Mesothelial cell of epicardium (in vitro differentiated cells): Measurements from ENCODE around the gene ZXDC. TPM values are rescaled to one million over a fixed set of nuclear protein-coding genes. Genes with fewer than 3 reads are reported as not detected.

Experiments used
- DNase-seq, 2 experiments: peaks; one replicate each; pipeline ENCODE4 v3.0.0; 2021; ENCODE audit warnings: low spot score in 2 of 2; ENCODE audit not compliant: unreplicated experiment in 2 of 2
- H3K27ac Mint-ChIP-seq: 2 replicates; pipeline ENCODE4 v1.8.0; 2021; ENCODE audit warnings: mixed read lengths
- H3K27me3 Mint-ChIP-seq: 2 replicates; pipeline ENCODE4 v1.8.0; 2021; ENCODE audit warnings: low read depth, mixed read lengths
- H3K36me3 Mint-ChIP-seq: 2 replicates; pipeline ENCODE4 v1.8.0; 2021; ENCODE audit warnings: mixed read lengths
- H3K4me1 Mint-ChIP-seq: 2 replicates; pipeline ENCODE4 v1.8.0; 2021; ENCODE audit warnings: mixed read lengths
- H3K4me3 Mint-ChIP-seq: 2 replicates; pipeline ENCODE4 v1.8.0; 2021; ENCODE audit warnings: mild to moderate bottlenecking, moderate library complexity, mixed read lengths
- H3K9me3 Mint-ChIP-seq: 2 replicates; pipeline ENCODE4 v1.8.0; 2021; ENCODE audit warnings: mixed read lengths
- total RNA-seq: library from RNA; stranded (reverse); gene quantifications from 3 replicates; pipeline ENCODE4 v1.2.1, GENCODE V29; 2021
- TF ChIP-seq, protein P1 (sequence below): fragments of 200-600 bp; sonication (generic); IDR thresholded peaks from one replicate; pipeline ENCODE4 v1.5.0; 2021; ENCODE audit warnings: antibody characterized with exemption; ENCODE audit not compliant: unreplicated experiment

Gene ZXDC
- total RNA-seq, 1 donor from 2014 or later = 34.2 TPM

DNA sequence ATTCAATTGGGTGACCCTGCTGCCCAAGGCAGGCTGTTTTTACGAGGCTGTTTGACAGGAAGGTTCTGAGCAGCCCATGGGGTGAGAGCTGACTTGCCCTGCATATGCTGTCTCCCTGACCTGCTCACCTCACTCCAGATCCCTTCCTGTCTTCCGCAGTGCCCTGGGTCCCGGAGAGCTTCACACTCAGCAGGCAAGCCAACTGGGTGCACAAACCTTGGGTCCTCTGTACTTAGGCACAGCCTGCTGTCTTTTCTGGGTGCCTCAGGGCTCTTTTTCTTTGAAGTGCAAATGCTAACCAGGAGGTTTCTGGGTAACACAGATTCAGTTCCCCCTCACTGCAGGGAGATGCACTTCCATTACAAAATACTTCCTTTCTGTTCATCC, 32.8 kb downstream of the ZXDC start:
- no peaks in the 10 kb centered on the region for H3K4me1 Mint-ChIP-seq
- H3K4me3 Mint-ChIP-seq = no peak overlapping the region
- H3K36me3 Mint-ChIP-seq = peaks cover 3% of the 10 kb centered on the region
- H3K27ac Mint-ChIP-seq = no peak overlapping the region
- no peaks in the 10 kb centered on the region for H3K9me3 Mint-ChIP-seq
- no peaks in the 10 kb centered on the region for H3K27me3 Mint-ChIP-seq
- DNase-seq = no peak
- TF ChIP-seq, protein P1, sequence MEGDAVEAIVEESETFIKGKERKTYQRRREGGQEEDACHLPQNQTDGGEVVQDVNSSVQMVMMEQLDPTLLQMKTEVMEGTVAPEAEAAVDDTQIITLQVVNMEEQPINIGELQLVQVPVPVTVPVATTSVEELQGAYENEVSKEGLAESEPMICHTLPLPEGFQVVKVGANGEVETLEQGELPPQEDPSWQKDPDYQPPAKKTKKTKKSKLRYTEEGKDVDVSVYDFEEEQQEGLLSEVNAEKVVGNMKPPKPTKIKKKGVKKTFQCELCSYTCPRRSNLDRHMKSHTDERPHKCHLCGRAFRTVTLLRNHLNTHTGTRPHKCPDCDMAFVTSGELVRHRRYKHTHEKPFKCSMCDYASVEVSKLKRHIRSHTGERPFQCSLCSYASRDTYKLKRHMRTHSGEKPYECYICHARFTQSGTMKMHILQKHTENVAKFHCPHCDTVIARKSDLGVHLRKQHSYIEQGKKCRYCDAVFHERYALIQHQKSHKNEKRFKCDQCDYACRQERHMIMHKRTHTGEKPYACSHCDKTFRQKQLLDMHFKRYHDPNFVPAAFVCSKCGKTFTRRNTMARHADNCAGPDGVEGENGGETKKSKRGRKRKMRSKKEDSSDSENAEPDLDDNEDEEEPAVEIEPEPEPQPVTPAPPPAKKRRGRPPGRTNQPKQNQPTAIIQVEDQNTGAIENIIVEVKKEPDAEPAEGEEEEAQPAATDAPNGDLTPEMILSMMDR = no peak

DNA sequence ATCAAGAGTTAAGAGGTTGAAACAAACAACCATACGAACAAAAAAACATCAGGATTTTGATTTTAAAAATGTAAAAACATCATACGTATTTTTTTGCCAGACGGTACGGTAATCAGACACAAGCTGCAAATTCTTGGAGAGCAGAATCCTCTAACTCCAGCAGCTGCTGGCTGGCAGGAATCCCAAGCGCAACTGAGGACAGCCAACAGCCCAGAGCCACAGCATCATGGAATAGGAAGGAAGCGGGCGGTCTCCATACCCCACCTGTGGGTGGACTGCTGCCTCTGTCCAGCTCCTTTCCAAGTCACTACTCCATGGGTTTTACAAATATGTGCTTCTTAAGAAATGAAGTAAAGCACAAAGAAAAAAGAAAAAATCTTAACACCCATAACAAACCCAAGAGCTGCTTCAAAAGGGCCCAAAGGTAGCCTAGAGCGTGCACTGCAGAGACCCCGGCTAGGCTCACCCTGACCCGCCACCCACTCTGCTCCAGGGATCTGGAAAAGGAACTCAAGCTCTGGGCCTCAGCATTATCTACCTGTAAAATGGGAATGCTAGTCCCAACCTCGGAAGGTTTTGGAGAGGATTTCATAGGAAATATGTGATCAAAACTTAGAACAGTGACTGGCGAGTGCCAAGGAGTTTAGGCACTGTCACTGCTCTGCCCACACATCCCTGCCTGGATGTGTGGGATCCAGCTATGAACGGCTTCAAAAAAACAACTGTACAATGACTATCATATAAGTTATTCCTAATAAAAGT, 33.4 kb downstream of the ZXDC start:
- Mint-ChIP-seq H3K27me3 (no peaks in the 10 kb centered on the region), H3K4me3 (no peak overlapping the region), H3K36me3 (peaks cover 7% of the 10 kb centered on the region), H3K9me3 (no peaks in the 10 kb centered on the region), H3K4me1 (no peaks in the 10 kb centered on the region), H3K27ac (no peak overlapping the region)
- DNase-seq = peak in 1 of 2 experiments; percentile 14
- TF ChIP-seq, protein P1 = no peak

DNA sequence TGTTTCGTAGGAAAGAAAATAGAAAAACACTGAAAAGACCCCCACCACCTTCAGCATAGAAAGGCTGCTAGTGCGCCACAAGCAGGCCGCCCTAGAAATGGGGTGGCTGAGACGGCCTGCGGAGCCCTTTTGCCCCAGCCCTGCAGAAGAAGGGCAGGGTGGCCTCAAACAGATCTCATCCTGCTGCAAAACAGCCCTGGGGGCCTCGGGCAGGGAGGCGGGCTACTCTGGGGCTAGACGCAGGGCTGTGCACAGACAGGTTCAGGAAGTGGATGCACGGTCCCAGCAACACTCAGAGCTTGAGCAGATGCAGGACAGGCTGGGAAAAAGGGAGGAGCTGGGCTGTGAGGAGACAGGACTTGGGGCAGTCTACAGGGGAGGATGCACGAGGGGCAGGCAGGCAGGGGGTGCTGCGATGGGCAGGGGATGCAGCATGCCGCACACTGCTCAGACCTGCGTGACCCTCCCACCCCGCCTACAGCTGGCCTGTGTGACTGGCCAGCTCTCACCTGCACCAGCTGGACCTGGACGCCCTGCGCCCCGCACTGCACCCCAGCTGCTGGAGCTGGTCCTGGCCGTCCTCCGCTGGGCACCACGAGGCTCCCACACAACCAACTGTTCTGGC, 34.3 kb downstream of the ZXDC start:
- TF ChIP-seq, protein P1 = no peak
- Mint-ChIP-seq H3K9me3 (no peaks in the 10 kb centered on the region), H3K4me3 (no peak overlapping the region), H3K27ac (no peak overlapping the region), H3K27me3 (no peaks in the 10 kb centered on the region), H3K36me3 (peaks cover 8% of the 10 kb centered on the region), H3K4me1 (no peaks in the 10 kb centered on the region)
- no peak for DNase-seq

DNA sequence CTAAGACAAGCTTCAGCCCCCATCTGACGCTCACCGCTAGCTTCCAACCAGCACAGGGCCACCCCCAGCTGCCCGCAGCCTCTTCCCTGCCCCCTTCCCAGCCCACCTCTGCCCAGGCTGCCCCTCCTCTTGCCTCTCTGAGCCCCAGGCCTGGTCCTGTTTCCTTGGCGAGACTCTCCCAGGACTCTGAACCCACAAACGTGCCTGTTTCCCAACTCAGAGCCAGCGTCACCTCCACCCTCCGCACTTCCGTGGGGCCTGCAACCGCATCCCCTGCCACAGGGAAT, 35.0 kb downstream of the ZXDC start:
- H3K4me3 Mint-ChIP-seq = no peak overlapping the region
- no peaks in the 10 kb centered on the region for H3K27me3 Mint-ChIP-seq
- H3K27ac Mint-ChIP-seq = no peak overlapping the region
- TF ChIP-seq, protein P1 = no peak
- H3K36me3 Mint-ChIP-seq = peaks cover 8% of the 10 kb centered on the region
- no peaks in the 10 kb centered on the region for H3K9me3 Mint-ChIP-seq
- DNase-seq = no peak
- H3K4me1 Mint-ChIP-seq = no peaks in the 10 kb centered on the region

DNA sequence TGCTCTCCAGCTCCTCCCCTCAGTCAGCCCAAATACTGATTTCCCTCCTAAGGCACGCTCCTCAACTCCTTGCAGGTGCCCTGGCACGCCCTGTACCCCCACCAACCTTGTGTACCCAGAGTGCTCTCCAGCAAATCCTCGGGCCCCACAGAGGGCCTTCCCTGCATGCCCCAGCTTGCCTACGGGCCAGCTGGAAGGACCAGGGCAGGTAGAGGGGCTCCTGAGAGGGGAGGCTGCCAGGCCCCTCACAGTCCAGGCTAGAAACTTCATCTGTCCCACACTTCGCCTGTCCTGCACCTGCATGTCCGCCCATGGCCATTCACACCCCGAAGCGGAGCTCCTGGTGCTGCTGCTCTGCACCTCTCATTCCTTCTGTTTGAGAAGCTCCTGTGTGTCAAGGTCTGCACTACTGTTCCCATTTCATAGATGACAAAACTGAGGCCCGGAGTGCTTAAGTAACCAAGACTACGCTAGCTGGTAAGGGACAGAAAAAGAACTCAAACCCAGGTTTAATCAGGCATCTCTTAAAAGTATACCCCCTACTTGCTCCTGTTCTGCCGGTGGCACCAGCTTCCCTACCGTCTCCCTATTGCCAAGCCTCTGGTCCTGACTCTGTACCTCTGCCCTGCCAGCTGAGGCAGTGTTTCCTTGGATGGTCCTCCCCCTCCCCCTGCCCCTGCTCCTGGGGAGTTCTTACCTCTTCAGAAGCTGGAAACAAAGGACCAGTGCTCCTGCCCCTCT, 35.6 kb downstream of the ZXDC start:
- Mint-ChIP-seq H3K36me3 (peaks cover 8% of the 10 kb centered on the region), H3K4me1 (no peaks in the 10 kb centered on the region), H3K27ac (no peak overlapping the region), H3K9me3 (no peaks in the 10 kb centered on the region), H3K27me3 (no peaks in the 10 kb centered on the region), H3K4me3 (no peak overlapping the region)
- TF ChIP-seq, protein P1 = no peak
- no peak for DNase-seq
